Astrocyte (in vitro differentiated cells and primary cell): ENCODE data around the gene PGRMC1.

ENCODE experiments used
- CTCF ChIP-seq: IDR thresholded peaks from 2 replicates; pipeline ENCODE4 v1.5.1; 2011; ENCODE audit warnings: low read depth, mild to moderate bottlenecking, inconsistent platforms, low read length, moderate library complexity; ENCODE audit not compliant: insufficient read depth
- EZH2 ChIP-seq: IDR thresholded peaks from 2 replicates; pipeline ENCODE4 v1.6.1; 2012; ENCODE audit warnings: mild to moderate bottlenecking, low read length, inconsistent platforms; ENCODE audit not compliant: insufficient read depth

GRCh38 chrX:119218198-119218597 lies 17.9 kb upstream of the PGRMC1 start:
- TF ChIP-seq CTCF = peak; percentile 41
- no peak for TF ChIP-seq EZH2
